GM21717 (cell line): ENCODE data around the gene IMMP2L.
"Not testable (repeated sequence)": the region's sequence is repeated elsewhere in the genome, so short reads cannot be mapped to it uniquely, and the experiment has no call there.

Source experiments
- ATAC-seq: cut with Tn5 transposase; IDR thresholded peaks from one replicate; pipeline ENCODE4 v1.9.1; 2021; ENCODE audit warnings: mild to moderate bottlenecking, moderate library complexity; ENCODE audit not compliant: unreplicated experiment

Gene IMMP2L

DNA sequence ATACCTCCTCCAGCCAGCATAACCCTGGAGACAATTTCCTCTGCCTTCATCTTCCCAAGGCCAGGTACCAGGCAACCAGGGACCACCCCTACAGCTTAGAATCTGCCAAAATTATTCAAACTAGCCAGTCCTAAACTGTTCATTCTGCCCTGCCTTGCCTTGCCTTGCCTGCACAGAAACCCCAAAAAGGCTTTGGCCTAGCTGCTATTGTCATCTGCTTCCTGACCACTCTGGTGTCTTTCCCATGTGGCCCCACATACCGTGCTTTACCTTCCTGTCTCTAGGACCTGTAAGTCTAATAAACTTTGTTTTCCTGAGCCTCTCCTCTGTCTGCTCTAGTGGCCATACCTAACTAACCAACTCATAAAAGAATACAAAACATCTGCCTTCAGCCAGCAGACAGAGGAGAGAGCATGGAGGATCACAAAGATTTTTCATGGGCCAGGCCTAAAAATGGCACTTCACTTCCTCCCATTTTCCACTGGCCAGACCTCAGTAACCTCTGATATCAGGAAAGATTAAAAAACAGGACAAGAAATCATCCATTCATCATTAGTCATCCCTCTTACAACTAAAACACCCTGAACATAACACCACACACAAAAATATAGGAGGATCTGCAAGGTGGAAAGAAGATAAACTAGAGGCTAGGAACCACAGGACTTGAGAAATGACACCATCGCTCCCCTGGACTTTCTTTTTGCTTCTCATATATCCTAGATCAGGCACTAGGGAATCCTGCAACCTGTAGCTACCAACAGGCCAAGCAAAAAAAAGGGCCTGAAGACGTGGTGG, 51.5 kb downstream of the IMMP2L start:
- ATAC-seq = no peak

- ATAC-seq = no peak
These were observed 52.2 kb downstream of the IMMP2L start for GRCh38 chr7:111510062-111510461.

DNA sequence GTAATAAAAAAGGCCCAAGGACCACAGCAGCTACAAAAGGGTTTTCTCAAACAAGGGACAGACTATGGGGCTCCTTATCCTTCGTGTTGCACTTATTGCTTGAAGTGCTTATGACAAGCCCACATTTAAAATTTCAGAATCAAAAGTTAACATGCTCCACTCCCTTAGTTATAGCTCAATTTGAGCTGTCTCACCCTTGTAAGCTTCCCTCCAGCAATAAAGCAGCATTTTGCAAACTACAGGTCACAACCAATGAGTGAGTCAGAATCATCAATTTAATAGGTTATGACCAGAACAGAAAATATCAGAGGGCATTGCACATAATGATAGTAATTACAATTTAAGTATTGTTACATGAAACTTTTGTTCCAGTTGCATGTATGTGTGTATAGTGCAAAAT, 53.0 kb downstream of the IMMP2L start:
- no peak for ATAC-seq

- no peak for ATAC-seq
These were observed 53.9 kb downstream of the IMMP2L start for GRCh38 chr7:111508387-111508786.

DNA sequence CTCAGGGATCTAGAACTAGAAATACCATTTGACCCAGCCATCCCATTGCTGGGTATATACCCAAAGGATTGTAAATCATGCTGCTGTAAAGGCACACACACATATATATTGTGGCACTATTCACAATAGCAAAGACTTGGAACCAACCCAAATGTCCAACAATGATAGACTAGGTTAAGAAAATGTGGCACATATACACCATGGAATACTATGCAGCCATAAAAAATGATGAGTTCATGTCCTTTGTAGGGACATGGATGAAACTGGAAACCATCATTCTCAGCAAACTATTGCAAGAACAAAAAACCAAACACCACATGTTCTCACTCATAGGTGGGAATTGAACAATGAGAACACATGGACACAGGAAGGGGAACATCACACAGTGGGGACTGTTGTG, 56.9 kb downstream of the IMMP2L start:
- not testable (repeated sequence) for ATAC-seq

- not testable (repeated sequence) for ATAC-seq
These were observed 60.5 kb downstream of the IMMP2L start for GRCh38 chr7:111501799-111502198.

DNA sequence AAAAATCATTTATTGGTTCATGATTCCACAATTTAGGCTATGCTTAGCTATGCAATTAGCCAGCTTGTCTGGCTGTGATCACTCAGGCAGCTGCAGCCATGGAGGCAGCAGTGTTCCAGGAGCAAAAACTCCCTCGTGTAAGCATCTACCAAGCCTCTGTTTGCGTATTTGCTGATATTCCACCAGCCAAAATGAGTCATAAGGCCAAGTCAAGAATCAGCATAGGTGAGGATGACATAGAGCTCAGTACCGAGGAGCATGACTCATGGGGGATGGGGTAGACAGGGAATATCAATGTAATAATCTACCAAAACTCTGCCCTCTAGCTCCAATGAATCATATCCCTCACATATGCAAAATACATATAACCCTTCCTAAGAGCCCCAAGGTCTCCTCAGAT, 63.3 kb downstream of the IMMP2L start:
- no peak for ATAC-seq

DNA sequence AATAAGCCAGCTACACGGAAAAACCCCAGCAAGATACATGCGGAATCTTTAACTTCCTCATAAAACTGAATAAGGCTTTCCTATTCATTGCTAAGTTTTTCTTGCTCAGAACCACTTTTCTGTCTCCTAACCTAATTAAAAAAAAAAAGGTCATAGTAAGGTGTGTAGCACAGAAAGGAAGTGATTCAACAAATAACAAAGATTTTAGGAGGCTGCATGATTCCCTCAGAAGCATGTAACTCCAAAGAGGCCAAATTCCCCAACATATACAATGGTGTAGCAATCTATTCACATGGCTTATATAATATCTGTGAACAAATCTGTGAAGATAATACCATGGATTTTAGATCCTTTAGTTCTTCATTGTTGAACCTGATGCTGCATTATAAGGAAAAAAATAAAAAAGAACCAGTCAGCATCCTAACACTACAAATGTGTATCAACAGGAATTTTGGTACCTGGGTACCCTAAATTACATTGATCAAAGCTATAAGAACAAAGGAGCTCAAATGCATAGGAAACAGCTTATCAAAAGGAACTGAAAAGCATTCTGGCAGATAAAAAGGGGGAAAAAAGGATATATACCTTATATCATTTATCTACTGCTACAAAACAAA, 63.8 kb downstream of the IMMP2L start:
- ATAC-seq = no peak

DNA sequence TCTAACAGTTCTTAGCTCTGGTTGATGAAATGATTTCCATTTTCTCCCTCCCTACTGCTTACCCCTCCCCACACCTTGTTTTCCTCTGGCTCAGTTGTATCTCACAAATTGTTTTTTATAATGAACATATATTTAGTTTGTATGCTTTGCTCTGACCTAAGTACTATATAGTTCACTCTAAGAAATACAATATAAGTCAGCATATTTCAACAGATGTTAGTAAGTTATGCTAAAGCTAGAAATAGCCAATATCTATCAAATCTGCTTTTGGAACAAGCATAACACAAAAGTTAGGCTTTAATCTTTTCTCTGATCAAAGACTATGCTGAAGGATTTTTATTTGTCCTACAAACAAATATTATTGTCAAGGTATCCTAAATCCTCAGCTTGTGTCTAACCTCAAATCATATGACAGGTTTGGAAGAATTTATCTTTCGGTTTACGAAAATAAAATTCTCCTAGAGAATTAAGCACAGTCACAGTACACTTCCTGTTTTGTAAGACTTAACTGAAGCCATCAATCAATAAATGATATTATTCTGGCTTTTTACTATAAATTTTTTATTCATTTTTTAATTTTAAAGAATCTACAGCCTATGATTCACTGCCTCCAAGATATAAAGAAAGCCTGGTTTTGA, 67.0 kb downstream of the IMMP2L start:
- ATAC-seq = no peak

GRCh38 chr7:111492234-111492633, 70.1 kb downstream of the IMMP2L start:
- no peak for ATAC-seq

DNA sequence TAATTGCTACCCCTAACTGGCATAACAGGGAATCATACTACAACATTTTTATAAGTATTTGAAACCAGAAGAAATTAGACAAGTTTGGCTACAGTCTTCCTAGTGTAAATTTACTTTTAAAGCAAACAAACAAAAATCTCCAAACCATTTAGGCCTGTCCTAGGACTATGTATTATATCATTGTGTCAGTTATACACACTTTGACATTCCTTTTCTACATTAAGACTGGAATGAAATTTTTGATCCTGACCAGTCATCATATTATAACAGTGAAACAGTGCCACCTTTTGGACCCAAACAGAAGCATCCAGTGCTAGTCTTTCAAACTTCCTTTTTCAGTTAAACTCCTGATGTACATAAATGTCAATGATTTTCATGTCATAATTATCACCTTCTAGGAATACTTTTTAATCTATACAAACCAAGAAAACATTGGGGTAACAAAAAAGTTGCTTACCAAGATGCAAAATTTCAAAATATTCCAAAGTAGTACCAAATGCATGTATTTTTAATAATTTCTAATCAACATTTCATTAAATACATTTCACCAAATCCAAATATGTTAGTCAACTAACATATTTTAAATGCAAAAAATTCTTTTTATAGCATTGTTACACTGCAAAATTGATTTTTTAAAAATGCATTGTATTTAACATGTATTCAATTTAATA, 75.7 kb downstream of the IMMP2L start:
- ATAC-seq = peak; percentile 77

GRCh38 chr7:111485701-111486380, 76.5 kb downstream of the IMMP2L start:
- ATAC-seq = no peak

- no peak for ATAC-seq
These were observed 79.2 kb downstream of the IMMP2L start for GRCh38 chr7:111483078-111483477.

GRCh38 chr7:111477462-111478225, 84.6 kb downstream of the IMMP2L start:
- no peak for ATAC-seq

DNA sequence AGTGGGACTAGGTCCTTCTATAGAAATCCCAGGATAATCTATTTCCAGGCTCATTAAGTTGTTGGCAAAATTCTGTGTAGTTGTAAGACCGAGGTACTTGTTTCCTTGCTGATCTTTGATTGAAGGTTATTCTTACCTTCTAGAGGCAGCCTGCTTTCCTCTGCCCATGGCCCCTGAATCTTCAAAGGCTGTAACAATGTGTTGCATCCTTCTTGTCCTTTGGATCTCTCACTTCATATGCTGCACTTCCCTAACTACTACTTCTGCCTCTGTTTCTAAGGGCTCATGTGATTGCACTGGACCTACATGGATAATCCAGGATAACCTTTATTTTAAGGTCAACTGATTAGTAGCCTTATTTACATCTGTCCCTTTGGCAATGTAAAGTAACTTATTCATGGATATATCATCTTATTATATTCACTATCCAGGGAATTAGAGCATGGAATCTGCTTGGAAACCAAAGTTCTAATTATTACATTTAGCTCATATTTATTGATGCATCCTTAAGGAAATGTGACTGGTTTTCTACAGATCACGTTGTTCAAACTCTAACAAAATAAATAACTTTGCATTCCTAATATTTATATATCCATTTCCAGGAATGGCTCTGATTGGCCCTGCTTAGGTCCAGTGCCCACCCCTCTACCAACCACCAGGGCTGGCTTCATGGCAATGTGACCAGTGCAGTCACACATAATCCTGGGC, 85.6 kb downstream of the IMMP2L start:
- no peak for ATAC-seq

DNA sequence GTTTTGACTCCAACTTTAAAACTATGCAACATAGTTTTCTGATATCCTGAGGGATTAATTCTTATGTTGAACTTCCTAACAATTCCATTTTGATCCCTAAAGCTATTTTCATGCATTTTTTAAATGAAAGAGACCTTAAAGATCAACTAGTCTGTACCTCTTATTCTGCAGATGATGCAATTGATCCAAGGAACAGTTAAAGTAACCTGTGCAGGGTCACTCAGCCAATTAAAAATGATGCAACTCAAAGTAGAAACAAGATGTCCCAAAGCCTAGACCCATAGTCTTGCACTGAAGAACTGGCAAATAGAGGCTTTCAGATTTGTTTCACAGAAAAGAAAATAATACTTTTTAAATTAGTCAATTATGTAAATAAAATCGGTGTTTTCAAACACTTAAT, 86.3 kb downstream of the IMMP2L start:
- ATAC-seq = no peak

GRCh38 chr7:111475419-111475748, 86.9 kb downstream of the IMMP2L start:
- ATAC-seq = no peak

GRCh38 chr7:111474723-111475418, 87.4 kb downstream of the IMMP2L start:
- no peak for ATAC-seq
